HG03060 (cell line): ENCODE measurements around the gene ACAD8.
"Not testable (repeated sequence)": the region's sequence is repeated elsewhere in the genome, so short reads cannot be mapped to it uniquely, and the experiment has no call there.

Experiments used
- ATAC-seq: cut with Tn5 transposase; IDR thresholded peaks from one replicate; pipeline ENCODE4 v1.9.1; 2021; ENCODE audit warnings: low read depth, moderate number of reproducible peaks; ENCODE audit not compliant: unreplicated experiment

ACAD8 gene

GRCh38 chr11:134237557-134237922 lies 15.8 kb upstream of the ACAD8 start:
- no peak for ATAC-seq

DNA sequence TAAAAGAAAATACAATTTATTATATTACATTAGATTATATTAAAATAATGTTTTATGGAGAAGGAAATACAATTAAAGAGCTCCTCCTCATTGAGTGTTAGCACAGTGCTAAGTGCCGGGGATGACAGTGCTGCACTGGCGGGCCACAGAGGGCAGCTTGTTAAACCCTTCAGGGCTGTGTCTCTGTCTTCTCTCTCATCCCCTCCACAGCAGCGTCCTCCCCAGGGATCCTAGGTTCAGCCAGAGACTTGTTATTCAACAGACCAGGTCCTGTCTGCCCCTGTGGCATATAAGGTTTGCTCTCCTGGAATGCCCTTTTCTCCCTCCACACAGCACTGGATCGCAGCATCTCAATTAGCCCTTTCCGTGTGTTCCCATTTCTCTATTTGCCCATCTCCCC lies 14.4 kb upstream of the ACAD8 start:
- no peak for ATAC-seq

GRCh38 chr11:134240592-134240991 lies 12.8 kb upstream of the ACAD8 start:
- ATAC-seq, result no peak

- ATAC-seq, result no peak
Measured at GRCh38 chr11:134242376-134242775, 11.0 kb upstream of the ACAD8 start.

DNA sequence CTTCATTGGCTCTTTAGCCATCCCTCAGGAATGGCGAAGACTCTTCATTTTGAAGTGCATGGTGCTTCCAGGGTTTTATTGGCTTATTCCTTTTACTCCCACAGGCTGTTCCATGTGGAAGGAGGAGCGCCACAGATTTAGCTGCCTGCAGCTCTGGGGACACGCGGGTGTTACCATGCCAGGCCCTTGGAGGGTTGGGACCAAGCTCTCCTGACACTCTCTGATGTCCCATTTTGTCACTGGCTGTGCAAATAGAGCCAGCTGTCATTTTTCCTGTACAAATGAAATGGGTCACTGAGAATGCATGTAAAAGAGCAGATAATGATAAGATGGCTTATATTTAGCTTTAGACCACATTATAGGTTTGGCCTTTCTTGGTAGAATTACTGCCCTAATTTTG lies 9.5 kb upstream of the ACAD8 start:
- no peak for ATAC-seq

- no peak for ATAC-seq
Measured at GRCh38 chr11:134244593-134244992, 8.8 kb upstream of the ACAD8 start.

DNA sequence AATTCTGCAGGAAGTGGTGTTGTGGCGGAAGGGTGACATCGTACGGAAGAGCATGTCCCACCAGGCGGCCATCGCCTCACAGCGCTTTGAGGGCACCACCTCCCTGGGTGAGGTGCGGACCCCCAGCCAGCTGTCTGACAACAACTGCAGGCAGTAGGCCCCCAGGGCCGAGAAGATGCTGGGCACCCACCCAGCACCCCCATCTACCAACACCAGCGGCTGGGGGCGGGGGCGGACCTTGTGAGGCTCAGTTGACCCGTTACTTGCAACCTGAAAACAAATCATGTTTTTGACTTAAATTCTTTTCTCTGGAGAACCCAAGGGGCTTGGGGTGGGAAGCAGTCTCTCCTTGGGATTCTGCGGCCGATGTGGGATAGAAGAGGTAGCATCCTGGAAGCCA lies 7.9 kb upstream of the ACAD8 start:
- no peak for ATAC-seq

- no peak for ATAC-seq
Measured at GRCh38 chr11:134246100-134246499, 7.3 kb upstream of the ACAD8 start.

GRCh38 chr11:134246678-134247077 lies 6.7 kb upstream of the ACAD8 start:
- ATAC-seq, result no peak

GRCh38 chr11:134248910-134249480 lies 4.4 kb upstream of the ACAD8 start:
- no peak for ATAC-seq

- ATAC-seq, result no peak
Measured at GRCh38 chr11:134250246-134250645, 3.1 kb upstream of the ACAD8 start.

DNA sequence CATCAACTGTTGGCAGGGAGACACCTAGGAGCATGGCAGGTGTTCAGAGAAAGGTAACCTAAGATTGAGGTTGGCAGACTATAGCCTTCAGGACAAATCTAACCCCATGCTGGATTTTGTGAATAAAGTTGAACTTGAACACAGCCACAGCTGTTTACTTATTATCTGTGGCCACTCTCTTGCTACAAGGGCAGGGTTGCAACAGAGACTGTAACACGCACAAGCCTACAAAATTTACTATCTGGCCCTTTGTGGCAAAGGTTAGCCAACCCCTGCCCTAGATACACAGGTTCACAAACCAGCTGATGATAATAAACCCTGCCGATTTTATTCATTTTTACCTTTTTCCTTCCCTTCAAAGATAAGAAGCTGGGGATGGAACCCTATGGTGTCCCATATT lies 2.7 kb upstream of the ACAD8 start:
- no peak for ATAC-seq

GRCh38 chr11:134252346-134253187 lies 801 bp upstream of the ACAD8 start:
- peak; percentile 27 for ATAC-seq

DNA sequence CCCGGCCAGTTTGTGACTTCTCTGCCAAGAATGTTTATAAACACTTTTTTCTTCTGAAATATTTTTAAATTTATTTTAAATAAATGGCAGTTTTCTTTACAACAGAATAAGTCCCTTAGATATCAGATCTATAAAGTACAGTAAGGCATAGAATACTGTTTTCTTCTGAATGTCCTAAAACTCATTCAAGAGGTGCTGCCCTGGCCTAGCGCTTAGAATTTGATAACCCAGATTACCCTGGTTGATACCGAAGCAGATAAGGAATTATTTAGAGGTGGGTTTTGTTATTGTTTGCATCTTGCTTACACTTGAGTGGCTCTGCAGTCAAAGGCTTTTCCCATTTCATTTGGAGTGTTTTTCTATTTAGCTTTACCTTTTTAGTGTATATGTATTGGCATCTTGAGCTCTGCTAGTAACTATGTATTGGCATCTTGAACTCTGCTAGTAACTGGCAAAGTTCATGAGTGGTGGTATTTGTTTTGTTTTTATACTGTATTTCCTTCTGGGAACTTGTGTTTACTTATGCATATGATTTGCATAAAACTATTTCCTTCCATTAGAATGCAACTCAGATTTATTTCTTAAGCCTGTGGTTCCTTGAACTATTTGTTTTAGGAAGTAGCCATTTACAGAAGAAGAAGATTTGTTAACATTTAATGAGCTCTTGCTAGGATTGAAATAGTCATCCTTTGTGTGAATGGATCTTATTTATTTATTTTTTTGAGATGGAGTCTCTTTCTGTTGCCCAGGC lies 1.2 kb downstream of the ACAD8 start:
- ATAC-seq, result no peak

DNA sequence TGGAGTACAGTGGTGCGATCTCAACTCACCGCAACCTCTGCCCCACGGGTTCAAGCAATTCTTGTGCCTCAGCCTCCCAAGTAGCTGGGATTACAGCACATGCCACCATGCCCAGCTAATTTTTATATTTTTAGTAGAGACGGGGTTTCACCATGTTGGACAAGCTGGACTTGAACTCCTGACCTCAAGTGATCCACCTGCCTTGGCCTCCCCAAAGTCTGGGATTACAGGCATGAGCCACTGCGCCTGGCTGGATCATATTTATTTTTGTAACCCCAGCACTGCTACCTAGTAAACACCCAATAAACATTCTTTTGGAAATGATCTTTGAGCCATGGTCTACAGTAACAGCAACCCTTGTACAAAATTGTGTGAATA lies 1.8 kb downstream of the ACAD8 start:
- not testable (repeated sequence) for ATAC-seq

- no peak for ATAC-seq
Measured at GRCh38 chr11:134257101-134257500, 3.7 kb downstream of the ACAD8 start.

DNA sequence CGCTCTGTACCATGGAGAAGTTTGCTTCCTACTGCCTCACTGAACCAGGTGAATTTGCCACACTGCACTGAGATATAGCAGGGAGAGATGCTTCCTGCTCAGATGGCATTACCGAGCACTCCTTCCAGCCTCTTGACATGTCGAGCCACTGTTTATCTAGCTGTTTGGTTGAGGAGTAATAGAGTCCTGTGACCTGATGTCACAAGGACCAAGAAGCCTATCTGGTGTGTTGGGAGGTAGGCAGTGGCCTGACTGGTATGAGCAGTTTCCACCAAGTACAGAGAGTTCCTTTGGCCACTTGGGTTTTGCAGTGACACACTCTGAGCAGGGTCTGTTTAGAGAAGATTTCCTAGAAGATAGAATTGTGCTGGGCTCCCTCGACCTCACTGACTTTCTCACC lies 5.2 kb downstream of the ACAD8 start:
- no peak for ATAC-seq

DNA sequence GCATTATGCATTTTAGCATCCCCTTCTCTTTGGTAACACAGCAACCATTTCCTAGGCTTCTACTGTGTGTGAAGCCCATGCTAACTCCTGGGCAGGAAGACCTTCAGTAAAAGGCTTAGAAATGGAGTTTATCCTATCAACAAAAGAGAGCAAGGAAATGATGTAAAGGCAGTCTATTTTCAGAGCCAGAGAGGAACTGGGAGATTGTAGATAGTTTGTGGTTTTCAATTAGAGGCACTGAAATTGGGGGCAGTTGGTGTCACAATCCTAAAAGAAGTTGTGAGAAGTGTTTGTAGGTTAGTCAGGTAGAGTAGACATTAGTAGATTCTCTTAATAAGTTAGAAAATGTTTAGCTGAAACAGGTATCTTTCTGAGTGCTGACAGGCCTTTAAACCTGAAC lies 7.1 kb downstream of the ACAD8 start:
- no peak for ATAC-seq

- ATAC-seq, result no peak
Measured at GRCh38 chr11:134260983-134261382, 7.6 kb downstream of the ACAD8 start.

GRCh38 chr11:134261626-134262488 lies 8.5 kb downstream of the ACAD8 start:
- no peak for ATAC-seq
